ENCODE measurements around the gene PHTF2. TPM values are rescaled to one million over a fixed set of nuclear protein-coding genes. Genes with fewer than 3 reads are reported as not detected.

PHTF2 gene
- total and polyA plus RNA-seq, 10 of the 15 experiments (the other 5 are each of a cell fraction or from before 2014, with no cell fraction given) = 12.9 to 41.8 (median 27.0) TPM

DNA sequence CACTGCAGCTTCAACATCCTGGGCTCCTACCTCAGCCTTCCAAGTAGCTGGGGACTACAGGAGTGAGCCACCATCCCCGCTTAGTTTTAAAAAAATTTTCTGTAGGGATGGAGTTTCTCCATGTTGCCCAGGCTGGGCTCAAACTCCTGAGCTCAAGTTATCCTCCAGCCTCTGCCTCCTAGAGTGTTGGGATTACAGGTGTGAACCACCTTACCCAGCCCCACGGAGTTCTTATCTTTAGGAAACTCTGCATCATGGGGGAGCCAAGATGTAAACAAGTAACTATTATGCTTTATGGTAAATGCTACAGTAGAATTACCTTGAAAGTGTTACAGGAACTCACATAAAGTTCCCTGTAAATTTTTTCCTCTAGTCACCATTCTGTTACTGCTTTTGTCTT, 65.3 kb downstream of the PHTF2 start:
- peaks cover 11% of the 10 kb centered on the region for H3K79me2 ChIP-seq (ENCODE audit: control insufficient read depth, insufficient read depth, low read length)
- no peaks in the 10 kb centered on the region; the same call in 2 of the 3 replicates for H3K9me3 ChIP-seq (replicated peaks; ENCODE audit: control insufficient read depth, insufficient read depth, low read length)
- TF ChIP-seq USF2 (IDR thresholded peaks at IDR 0.05; ENCODE audit: borderline replicate concordance, low read depth, low read length) (no peak), PRDM15 (CRISPR knock-in tag; IDR thresholded peaks at IDR 0.05) (no peak), ATF3 (IDR thresholded peaks at IDR 0.05; ENCODE audit: borderline replicate concordance, extremely low read depth, low read depth, low read length) (no peak), POLR2AphosphoS2 (IDR thresholded peaks at IDR 0.05; ENCODE audit: low read depth, low read length) (no peak), SKIL (IDR thresholded peaks at IDR 0.05; ENCODE audit: low read depth, poor library complexity, severe bottlenecking) (no peak), CREM (IDR thresholded peaks at IDR 0.05; ENCODE audit: low read depth) (no peak), LARP7 (IDR thresholded peaks at IDR 0.05) (no peak), RBBP5 (conservative IDR thresholded peaks at IDR 0.05) (no peak), MYB (IDR thresholded peaks at IDR 0.05; ENCODE audit: borderline replicate concordance, low read depth, low read length) (no peak), SUPT20H (IDR thresholded peaks at IDR 0.05; ENCODE audit: borderline replicate concordance, control insufficient read depth, low read depth, low read length) (no peak), HDAC6 (IDR thresholded peaks at IDR 0.05; ENCODE audit: unreplicated experiment) (no peak), EZH2 (IDR thresholded peaks at IDR 0.05; ENCODE audit: borderline replicate concordance, control insufficient read depth, low read depth, low read length) (no peak), TARDBP (IDR thresholded peaks at IDR 0.05; ENCODE audit: borderline replicate concordance) (no peak), CBFB (IDR thresholded peaks at IDR 0.05; ENCODE audit: low read depth) (no peak), CHD1 (IDR thresholded peaks at IDR 0.05; ENCODE audit: low read depth, low read length) (no peak), WRNIP1 (IDR thresholded peaks at IDR 0.05; ENCODE audit: borderline replicate concordance, low read depth, low read length) (no peak), JUNB (IDR thresholded peaks at IDR 0.05) (no peak), MEF2B (IDR thresholded peaks at IDR 0.05; ENCODE audit: partially characterized antibody, poor library complexity, severe bottlenecking) (no peak)

More for the DNA sequence above, 65.3 kb downstream of the PHTF2 start:
- peaks cover 8% of the 10 kb centered on the region for H3K4me1 ChIP-seq (ENCODE audit: control insufficient read depth, insufficient read depth, low read length)
- H4K20me1 ChIP-seq (ENCODE audit: control insufficient read depth, insufficient read depth) = no peaks in the 10 kb centered on the region
- no peaks in the 10 kb centered on the region for H3K27me3 ChIP-seq (replicated peaks in 1 of 2; ENCODE audit: control insufficient read depth in 2 of 2, insufficient read depth in 2 of 2, low read length in 1 of 2)
- H2AFZ ChIP-seq (ENCODE audit: control insufficient read depth, low read depth, low read length) = no peak overlapping the region
- RAD21 ChIA-PET (ENCODE audit: unreplicated experiment) = interaction anchor here (0.9 to 1.4 kb wide), 2 partner anchors 50 to 65 kb away, joined by 3 read pairs; partner anchors contain the start of genes PHTF2 and TMEM60
- no peak for FAIRE-seq
- POLR2A ChIA-PET = interaction anchor here (0.6 kb wide), 1 partner anchor 29 kb away, joined by 5 read pairs; no protein-coding TSS in a partner anchor
- WGBS (ENCODE audit: insufficient coverage, insufficient replicate concordance, low lambda C conversion rate, missing lambda C conversion rate) = 98% methylated on average over 2 of the region's 2 CpGs
- no peak overlapping the region for H3K9ac ChIP-seq (ENCODE audit: control insufficient read depth, insufficient read depth, low read length)
- no peak overlapping the region for H3K27ac ChIP-seq (ENCODE audit: control insufficient read depth, insufficient read depth)
- no peak for ATAC-seq
- H3K4me2 ChIP-seq (ENCODE audit: control insufficient read depth, insufficient read depth) = no peak overlapping the region
- SMC1A ChIA-PET (ENCODE audit: uncharacterized antibody, unreplicated experiment) = interaction anchor here (0.6 kb wide), 1 partner anchor 10 kb away, joined by 4 read pairs; no protein-coding TSS in a partner anchor
- H3K4me3 ChIP-seq = no peak overlapping the region
- CTCF ChIA-PET = no interaction called here
- no TSS peak for BruUV-seq (replicated peaks)
- H3K36me3 ChIP-seq (ENCODE audit: control insufficient read depth in 2 of 2, insufficient read depth in 2 of 2, low read length in 1 of 2) = no peaks in the 10 kb centered on the region
- in situ Hi-C loops (cut with MboI) = no loop called here
- intact Hi-C loops (cut with micrococcal nuclease; ENCODE audit: unreplicated experiment) = no loop called here
- DNase-seq (ENCODE audit: low read depth, low spot score) = no peak
